GM21447 (cell line): Measurements from ENCODE around the gene C6orf163.

Source experiments
- ATAC-seq: cut with Tn5 transposase; IDR thresholded peaks from one replicate; pipeline ENCODE4 v1.9.1; 2021; ENCODE audit not compliant: unreplicated experiment

The C6orf163 gene

DNA sequence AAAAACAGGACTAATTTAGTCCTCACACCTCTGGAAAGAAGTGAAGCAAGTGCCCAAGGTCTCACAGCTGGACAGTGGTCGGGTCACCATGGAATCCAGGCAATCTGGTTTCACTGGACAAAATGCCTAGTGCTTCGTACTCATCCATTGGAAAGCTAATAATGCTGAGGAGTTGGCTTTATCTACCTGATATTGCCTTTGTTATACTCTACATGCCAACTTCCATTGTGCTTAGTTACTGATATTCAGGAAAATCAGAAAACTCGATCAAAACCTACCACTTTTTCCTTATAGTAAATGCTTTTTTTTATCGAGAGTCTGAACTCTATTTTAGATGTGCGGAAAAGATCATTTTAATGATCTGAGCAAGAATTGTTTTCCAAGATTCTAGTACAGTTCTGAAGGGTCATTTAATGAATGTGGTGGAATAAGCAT is 64.1 kb downstream of the C6orf163 start:
- ATAC-seq: no peak
